K562 (cell line): ENCODE results near the gene SHLD1. TPM values are rescaled to one million over a fixed set of nuclear protein-coding genes. Genes with fewer than 3 reads are reported as not detected.

ENCODE experiments used
- ATAC-seq: fragments of 200-7000 bp; cut with Tn5 transposase; 3 replicates; pipeline ENCODE4 v1.9.1; 2020; ENCODE audit warnings: moderate library complexity
- BruUV-seq: library from RNA; stranded (reverse); fragments of 400-500 nt; replicated peaks from 2 replicates; lab custom pipeline; 2021; lab: Mats Ljungman, UMichigan
- CTCF ChIA-PET: fragments of 300-600 bp; formaldehyde crosslinking; extraction: SDS; loops from one replicate; lab custom pipeline; 2021; ENCODE audit warnings: low intra/inter-chr PET ratio; lab: Yijun Ruan, JAX
- POLR2A ChIA-PET: fragments of 300-600, 350-650 bp; sonication (Branson Sonifier 250); formaldehyde crosslinking; extraction: SDS; loops from one replicate; lab custom pipeline; 2021; ENCODE audit warnings: antibody characterized with exemption, inconsistent platforms; lab: Yijun Ruan, JAX
- DNase-seq, 4 experiments: peaks; one replicate each; pipeline versions ENCODE4 v3.0.0 to v3.0.0-alpha.2; 2011 to 2018; ENCODE audit warnings: low spot score in 3 of 4, mixed read lengths in 3 of 4; ENCODE audit errors: extremely low read depth in 1 of 4
- FAIRE-seq: peaks from 2 replicates; lab custom pipeline; 2011; peaks lifted over from hg19 to GRCh38; lab: Jason Lieb, UNC
- H2AFZ ChIP-seq: 2 replicates; pipeline ENCODE4 v1.6.0; 2011; ENCODE audit warnings: low read depth, low read length, control low read depth, inconsistent platforms
- H3K27ac ChIP-seq: fragments of 200-600 bp; 3 replicates; pipeline ENCODE4 v1.8.0; 2011; ENCODE audit warnings: low read depth, mild to moderate bottlenecking, control low read depth, inconsistent platforms, low read length, moderate library complexity, mixed read lengths; ENCODE audit errors: extremely low read depth
- H3K27me3 ChIP-seq, 2 experiments: fragments of 300-600 bp in 1 of 2; 2 replicates in 1 of 2; 3 replicates in 1 of 2; pipeline versions ENCODE4 v1.6.0 to v1.8.0; 2011; ENCODE audit warnings: inconsistent platforms in 2 of 2, low read length in 2 of 2, mild to moderate bottlenecking in 1 of 2, mixed read lengths in 1 of 2, moderate library complexity in 1 of 2; ENCODE audit not compliant: control insufficient read depth in 2 of 2, insufficient read depth in 2 of 2
- H3K36me3 ChIP-seq: fragments of 300-600 bp; 3 replicates; pipeline ENCODE4 v1.8.0; 2011; ENCODE audit warnings: mild to moderate bottlenecking, low read length, inconsistent platforms; ENCODE audit not compliant: control insufficient read depth, insufficient read depth
- H3K4me1 ChIP-seq, 2 experiments: fragments of 200-600 bp in 1 of 2; replicated peaks in 1 of 2; 2 replicates in 1 of 2; 3 replicates in 1 of 2; pipeline versions ENCODE4 v1.5.1 to v1.8.0; 2011; ENCODE audit warnings: inconsistent platforms in 2 of 2, low read length in 2 of 2, mild to moderate bottlenecking in 1 of 2, mixed read lengths in 1 of 2, moderate library complexity in 1 of 2; ENCODE audit not compliant: control insufficient read depth in 2 of 2, insufficient read depth in 2 of 2
- H3K4me2 ChIP-seq: 2 replicates; pipeline ENCODE4 v1.6.1; 2011; ENCODE audit warnings: low read length, control low read depth, inconsistent platforms, mixed read lengths; ENCODE audit not compliant: insufficient read depth
- H3K4me3 ChIP-seq: fragments of 200-600 bp; sonication (generic), shearing (Covaris generic); 2 replicates; pipeline ENCODE4 v1.5.1; 2016; ENCODE audit warnings: control low read depth, inconsistent platforms
- H3K79me2 ChIP-seq: fragments of 200-600 bp; 3 replicates; pipeline ENCODE4 v1.8.0; 2011; ENCODE audit warnings: low read length, inconsistent platforms; ENCODE audit not compliant: control insufficient read depth, insufficient read depth
- H3K9ac ChIP-seq, 2 experiments: 2 replicates each; pipeline versions ENCODE4 v1.6.0 to v1.6.1; 2011; ENCODE audit warnings: low read depth in 2 of 2, low read length in 2 of 2, control low read depth in 1 of 2, inconsistent platforms in 1 of 2, mild to moderate bottlenecking in 1 of 2, mixed read lengths in 1 of 2; ENCODE audit not compliant: insufficient read depth in 1 of 2
- H3K9me1 ChIP-seq: one replicate; pipeline ENCODE4 v1.6.0; 2011; ENCODE audit warnings: inconsistent platforms, mild to moderate bottlenecking, low read length, moderate library complexity; ENCODE audit not compliant: control insufficient read depth, insufficient read depth
- H3K9me3 ChIP-seq: replicated peaks from 2 replicates; pipeline ENCODE4 v1.5.1; 2011; ENCODE audit warnings: low read depth, low read length, inconsistent platforms; ENCODE audit not compliant: control insufficient read depth, insufficient read depth
- H4K20me1 ChIP-seq: replicated peaks from 2 replicates; pipeline ENCODE4 v1.6.1; 2011; ENCODE audit warnings: low read length, inconsistent platforms, mixed read lengths; ENCODE audit not compliant: control insufficient read depth, insufficient read depth
- CEBPG ChIP-seq, 3 experiments: fragments of 200-800 bp in 1 of 3; sonication (Bioruptor generic) in 1 of 3; sonication (generic) in 1 of 3; formaldehyde crosslinking in 1 of 3; IDR thresholded peaks in 2 of 3; conservative IDR thresholded peaks in 1 of 3; 2 replicates each; pipeline versions ENCODE4 v1.6.1 to v1.8.0; 2016 to 2022; ENCODE audit warnings: missing compliant biosample characterization in 2 of 3, missing genetic modification characterization in 2 of 3, mild to moderate bottlenecking in 1 of 3, missing genetic modification reagents in 1 of 3
- DNMT1 ChIP-seq: fragments of 450-650 bp; IDR thresholded peaks from 2 replicates; pipeline ENCODE4 v1.6.1; 2016; ENCODE audit warnings: antibody characterized with exemption, mild to moderate bottlenecking
- ETV6 ChIP-seq, 3 experiments: fragments of 150-350 bp in 1 of 3; sonication (generic) in 1 of 3; formaldehyde crosslinking in 1 of 3; IDR thresholded peaks; 2 replicates each; pipeline versions ENCODE4 v1.6.1 to v1.8.0; 2014 to 2022; ENCODE audit warnings: borderline replicate concordance in 2 of 3, low read depth in 2 of 3, antibody characterized with exemption in 1 of 3, low read length in 1 of 3, mild to moderate bottlenecking in 1 of 3, missing genetic modification reagents in 1 of 3
- IRF2 ChIP-seq: sonication (generic); formaldehyde crosslinking; IDR thresholded peaks from 2 replicates; pipeline ENCODE4 v1.8.1; 2022; ENCODE audit warnings: mild to moderate bottlenecking, missing genetic modification reagents
- KLF13 ChIP-seq: fragments of 450-650 bp; IDR thresholded peaks from 2 replicates; pipeline ENCODE4 v1.6.1; 2016; ENCODE audit warnings: missing genetic modification characterization, low read depth, mild to moderate bottlenecking, missing compliant biosample characterization, moderate library complexity, borderline replicate concordance
- MXI1 ChIP-seq: IDR thresholded peaks from 2 replicates; pipeline ENCODE4 v1.6.1; 2011; ENCODE audit warnings: low read depth, mild to moderate bottlenecking, improper control_type of control experiment, low read length
- NCOA6 ChIP-seq: fragments of 450-650 bp; IDR thresholded peaks from 2 replicates; pipeline ENCODE4 v1.6.1; 2017; ENCODE audit warnings: mild to moderate bottlenecking
- NFE2 ChIP-seq: IDR thresholded peaks from 2 replicates; pipeline ENCODE4 v1.6.1; 2014; ENCODE audit warnings: antibody characterized with exemption, low read depth
- PBX2 ChIP-seq, 2 experiments: IDR thresholded peaks in 1 of 2; conservative IDR thresholded peaks in 1 of 2; 2 replicates each; pipeline ENCODE4 v1.6.1; 2016; ENCODE audit warnings: low read depth in 2 of 2, mild to moderate bottlenecking in 1 of 2, missing compliant biosample characterization in 1 of 2, missing genetic modification characterization in 1 of 2, moderate library complexity in 1 of 2
- PRDM10 ChIP-seq: fragments of 450-650 bp; IDR thresholded peaks from 2 replicates; pipeline ENCODE4 v1.6.1; 2018; ENCODE audit not compliant: partially characterized antibody
- WGBS: fragments of 100-300 bp; shearing (Covaris generic); methylation state at CpG from one replicate; pipeline ENCODE4 v1.1.6; 2016; ENCODE audit warnings: low coverage, mixed read lengths; ENCODE audit not compliant: insufficient coverage; ENCODE audit errors: missing lambda C conversion rate; 5-methylcytosine and 5-hydroxymethylcytosine counted together
- in situ Hi-C: fragments of 300-500 bp; cut with MboI; formaldehyde crosslinking; loops from 4 replicates; pipeline ENCODE4 v1.15.0; 2018; ENCODE audit warnings: inconsistent platforms, mixed read lengths
- intact Hi-C: fragments of 100-400 bp; cut with micrococcal nuclease; formaldehyde crosslinking; loops from 2 replicates; pipeline ENCODE4 v1.14.2; 2022
- polyA plus RNA-seq, 8 experiments: library from polyadenylated mRNA; depleted of rRNA in 4 of 8; stranded (reverse) in 5 of 8; unstranded in 3 of 8; fragments of >200 nt; fragmentation: Nextera tagmentation in 2 of 8; fragmentation: Illumina TruSeq in 1 of 8; extraction: Ambion mirVana in 2 of 8; extraction: Trizol in 1 of 8; gene quantifications; 2 replicates each; pipeline versions ENCODE4 v1.2.1 to v1.2.3, GENCODE V29; 2011 to 2014; ENCODE audit warnings: inconsistent platforms in 1 of 8, missing spikeins in 1 of 8
- total RNA-seq, 7 experiments: library from RNA; depleted of rRNA in 6 of 7; stranded (reverse); fragments of >200 nt in 6 of 7; fragmentation: Illumina TruSeq in 2 of 7; extraction: Trizol in 2 of 7; gene quantifications; 2 replicates each; pipeline versions ENCODE4 v1.2.1 to v1.2.3, GENCODE V29; 2011 to 2021; ENCODE audit warnings: low replicate concordance in 1 of 7

SHLD1 gene
- total and polyA plus RNA-seq, 9 of the 15 experiments (the other 6 are each of a cell fraction or from before 2014, with no cell fraction given): 3.7 to 21.6 (median 8.2) TPM

GRCh38 chr20:5835321-5835821 is 85.2 kb downstream of the SHLD1 start:
- H4K20me1 ChIP-seq: no peaks in the 10 kb centered on the region
- DNase-seq (no peak), ATAC-seq (no peak), FAIRE-seq (no peak)
- H3K36me3 ChIP-seq: no peaks in the 10 kb centered on the region
- TF ChIP-seq CEBPG (CRISPR knock-in tag; IDR thresholded peaks at IDR 0.05): no peak
- no peak for TF ChIP-seq CEBPG (tag; conservative IDR thresholded peaks at IDR 0.05 in 1 of 2, IDR thresholded peaks at IDR 0.05 in 1 of 2)
- no peak for TF ChIP-seq PRDM10
- TF ChIP-seq NFE2: no peak
- TF ChIP-seq PBX2 (CRISPR knock-in tag; IDR thresholded peaks at IDR 0.05; ENCODE audit: low read depth): no peak
- no peak for TF ChIP-seq PBX2 (tag; conservative IDR thresholded peaks at IDR 0.05; ENCODE audit: low read depth)
- TF ChIP-seq DNMT1: no peak
- no peak for TF ChIP-seq ETV6 (IDR thresholded peaks at IDR 0.05; ENCODE audit: borderline replicate concordance in 1 of 2, low read depth in 2 of 2, low read length in 1 of 2)
- TF ChIP-seq ETV6 (CRISPR knock-in tag; IDR thresholded peaks at IDR 0.05; ENCODE audit: borderline replicate concordance): no peak
- TF ChIP-seq KLF13 (tag): no peak
- TF ChIP-seq MXI1: no peak
- TF ChIP-seq NCOA6: no peak
- TF ChIP-seq IRF2: no peak
- in situ Hi-C loops: no loop called here
- ChIA-PET CTCF (no interaction called here), POLR2A (interaction anchor here (0.6 to 0.7 kb wide), 2 partner anchors 46 to 208 kb away, joined by 3 to 4 read pairs; no protein-coding TSS in a partner anchor)
- no peaks in the 10 kb centered on the region for H3K79me2 ChIP-seq
- WGBS: 11% methylated on average over 2 of the region's 2 CpGs
- no TSS peak for BruUV-seq
- intact Hi-C loops: no loop called here
- no peak overlapping the region for H2AFZ ChIP-seq
- H3K4me1 ChIP-seq: no peaks in the 10 kb centered on the region; a peak in 1 of 5 replicates
- no peak overlapping the region for H3K9ac ChIP-seq
- H3K9me3 ChIP-seq: no peaks in the 10 kb centered on the region
- no peaks in the 10 kb centered on the region for H3K27me3 ChIP-seq
- no peaks in the 10 kb centered on the region for H3K9me1 ChIP-seq
- H3K4me3 ChIP-seq: no peak overlapping the region
- H3K27ac ChIP-seq: no peak overlapping the region
- H3K4me2 ChIP-seq: no peak overlapping the region
